Ovary (tissue), 9 donors: Measurements from ENCODE around the gene SMARCC1. TPM values are rescaled to one million over a fixed set of nuclear protein-coding genes. Genes with fewer than 3 reads are reported as not detected.

ENCODE experiments used
- DNase-seq, 5 donors: peaks; one replicate each; pipeline ENCODE4 v3.0.0-alpha.2; 2019 to 2020
- H3K27ac ChIP-seq, 2 donors: fragments of 200-600 bp; one replicate each; pipeline versions ENCODE4 v1.5.1 to v1.8.0; 2019 to 2022
- H3K27me3 ChIP-seq: fragments of 200-600 bp; one replicate; pipeline ENCODE4 v1.8.0; 2022
- H3K36me3 ChIP-seq: fragments of 200-600 bp; sonication (generic); one replicate; pipeline ENCODE4 v1.5.1; 2019
- H3K4me1 ChIP-seq: one replicate; pipeline ENCODE4 v1.8.1; 2013; ENCODE audit warnings: mild to moderate bottlenecking, moderate library complexity; ENCODE audit not compliant: insufficient read depth
- H3K4me3 ChIP-seq: fragments of 200-600 bp; sonication (generic); one replicate; pipeline ENCODE4 v1.5.1; 2017
- H3K9me3 ChIP-seq, 2 donors: fragments of 200-600 bp in 1 of 2; sonication (generic) in 1 of 2; one replicate each; pipeline versions ENCODE4 v1.5.1 to v1.8.1; 2013 to 2019; ENCODE audit warnings: mild to moderate bottlenecking in 1 of 2, moderate library complexity in 1 of 2
- CTCF ChIP-seq, 3 donors: fragments of 450-650 bp in 2 of 3; fragments of 200-600 bp in 1 of 3; IDR thresholded peaks; one replicate each; pipeline versions ENCODE4 v1.5.1 to v1.8.0; 2016 to 2022; ENCODE audit warnings: antibody characterized with exemption in 3 of 3, mild to moderate bottlenecking in 1 of 3
- EP300 ChIP-seq: sonication (generic); formaldehyde crosslinking; IDR thresholded peaks from one replicate; pipeline ENCODE4 v1.6.1; 2017; ENCODE audit warnings: antibody characterized with exemption
- POLR2A ChIP-seq: fragments of 450-650 bp; IDR thresholded peaks from one replicate; pipeline ENCODE4 v1.6.1; 2017; ENCODE audit warnings: antibody characterized with exemption, mild to moderate bottlenecking, moderate library complexity
- WGBS, 3 donors: extraction: QIAGEN DNeasy Blood & Tissue Kit in 1 of 3; methylation state at CpG; one replicate each; pipeline versions ENCODE4 v1.1.5 to v1.1.7; 2013 to 2017; 5-methylcytosine and 5-hydroxymethylcytosine counted together
- intact Hi-C, 4 donors: fragments of 100-400 bp; cut with DNase I; formaldehyde crosslinking; loops; one replicate each; pipeline versions ENCODE4 v1.11.0 to v1.15.1; 2022 to 2023
- polyA plus RNA-seq, 2 donors: library from polyadenylated mRNA; stranded (reverse); fragments of 200-250 nt in 1 of 2; fragments of 350-450 nt in 1 of 2; fragmentation: Illumina TruSeq in 1 of 2; extraction: RNeasy Lipid Tissue Mini Kit (QIAGEN cat#74804) in 1 of 2; gene quantifications; one replicate each; pipeline ENCODE4 v1.2.3, GENCODE V29; 2013 to 2014
- total RNA-seq, 7 donors: library from RNA; depleted of rRNA in 2 of 7; stranded (reverse); fragments of >200 nt in 2 of 7; fragmentation: NEBNext Ultra II Directional in 3 of 7; extraction: Animal tissue kit (Norgen Biotek cat#: 25700) in 3 of 7; gene quantifications; one replicate each; pipeline versions ENCODE4 v1.1.0 to v1.2.4, GENCODE V29; 2016 to 2023
- donor health status: DM: no; HTN: no; CAD: no; lungs with moderate emphysema.
- donor health status: DM: no; HTN: no; CAD: no.
- donor health status: Bipolar disorder and iron deficiency.
- donor health status: DM: yes; HTN: yes; CAD: no.
- donor health status: DM: no; HTN: no; CAD: no.
- donor health status: DM: yes; HTN: yes; CAD: no.

The SMARCC1 gene
- total and polyA plus RNA-seq, 9 donors = 24.8 to 68.9 (median 60.4) TPM

GRCh38 chr3:47817609-47818008 lies 35.9 kb upstream of the SMARCC1 start:
- intact Hi-C loops = no loop called here
- TF ChIP-seq EP300 (no peak), POLR2A (no peak), CTCF (IDR thresholded peaks at IDR 0.05) (no peak)
- no peak overlapping the region for H3K4me3 ChIP-seq
- no peaks in the 10 kb centered on the region for H3K36me3 ChIP-seq
- no peak overlapping the region for H3K27ac ChIP-seq
- WGBS, 3 donors = 89 to 93% (median 89%) methylated on average over 7 of the region's 7 CpGs
- no peaks in the 10 kb centered on the region for H3K27me3 ChIP-seq
- no peak for DNase-seq
- peaks cover 4% of the 10 kb centered on the region for H3K4me1 ChIP-seq
- no peaks in the 10 kb centered on the region for H3K9me3 ChIP-seq

GRCh38 chr3:47813551-47814177 lies 32.0 kb upstream of the SMARCC1 start:
- H3K36me3 ChIP-seq = no peaks in the 10 kb centered on the region
- WGBS, 3 donors = 52 to 66% (median 54%) methylated on average over 8 of the region's 8 CpGs

GRCh38 chr3:47804577-47804976 lies 22.9 kb upstream of the SMARCC1 start:
- no peak for TF ChIP-seq EP300
- no peak for TF ChIP-seq CTCF (IDR thresholded peaks at IDR 0.05)
- TF ChIP-seq POLR2A = no peak
- H3K27ac ChIP-seq = no peak overlapping the region
- H3K27me3 ChIP-seq = no peaks in the 10 kb centered on the region
- no peaks in the 10 kb centered on the region for H3K36me3 ChIP-seq
- intact Hi-C loops = no loop called here
- H3K9me3 ChIP-seq = no peaks in the 10 kb centered on the region
- no peak overlapping the region for H3K4me3 ChIP-seq
- H3K4me1 ChIP-seq = peaks cover 6% of the 10 kb centered on the region
- WGBS, 3 donors = 58 to 70% (median 67%) methylated on average over 1 of the region's 1 CpG
- no peak for DNase-seq

More at GRCh38 chr3:47813551-47814177, 32.0 kb upstream of the SMARCC1 start:
- intact Hi-C loops = no loop called here
- Histone ChIP-seq H3K9me3 (no peaks in the 10 kb centered on the region), H3K27ac (no peak overlapping the region), H3K4me1 (peaks cover 4% of the 10 kb centered on the region), H3K27me3 (no peaks in the 10 kb centered on the region), H3K4me3 (no peak overlapping the region)
- TF ChIP-seq EP300 = no peak
- no peak for TF ChIP-seq POLR2A
- no peak for TF ChIP-seq CTCF (IDR thresholded peaks at IDR 0.05)
- no peak for DNase-seq

- intact Hi-C loops = no loop called here
These were observed 21.9 kb upstream of the SMARCC1 start for GRCh38 chr3:47803480-47804025.

More at GRCh38 chr3:47803480-47804025, 21.9 kb upstream of the SMARCC1 start:
- H3K27ac ChIP-seq = peak overlapping the region; percentile 88 to 94
- peaks cover 6% of the 10 kb centered on the region for H3K4me1 ChIP-seq
- H3K36me3 ChIP-seq = no peaks in the 10 kb centered on the region
- no peaks in the 10 kb centered on the region for H3K27me3 ChIP-seq
- DNase-seq = no peak
- no peaks in the 10 kb centered on the region for H3K9me3 ChIP-seq
- WGBS, 3 donors = 0% methylated on average over 20 of the region's 20 CpGs
- H3K4me3 ChIP-seq = peak overlapping the region; percentile 88
- TF ChIP-seq CTCF (IDR thresholded peaks at IDR 0.05) (no peak), EP300 (no peak), POLR2A (no peak)
